HG02678 (cell line): ENCODE results near the gene ASB2.

Experiments
- ATAC-seq: cut with Tn5 transposase; IDR thresholded peaks from one replicate; pipeline ENCODE4 v1.9.1; 2021; ENCODE audit warnings: mild to moderate bottlenecking, moderate library complexity; ENCODE audit not compliant: unreplicated experiment

Gene ASB2

GRCh38 chr14:93906341-93907329 is 69.7 kb downstream of the ASB2 start:
- ATAC-seq, result no peak

- no peak for ATAC-seq
Observed at GRCh38 chr14:93905623-93906022, 70.7 kb downstream of the ASB2 start.

GRCh38 chr14:93903342-93904184 is 72.8 kb downstream of the ASB2 start:
- no peak for ATAC-seq

GRCh38 chr14:93902619-93903307 is 73.6 kb downstream of the ASB2 start:
- ATAC-seq, result no peak

GRCh38 chr14:93901813-93902212 is 74.6 kb downstream of the ASB2 start:
- no peak for ATAC-seq

GRCh38 chr14:93898731-93899130 is 77.6 kb downstream of the ASB2 start:
- ATAC-seq, result no peak

GRCh38 chr14:93898081-93898611 is 78.2 kb downstream of the ASB2 start:
- ATAC-seq, result no peak

- no peak for ATAC-seq
Observed at GRCh38 chr14:93897476-93897845, 78.9 kb downstream of the ASB2 start.

GRCh38 chr14:93895023-93895604 is 81.3 kb downstream of the ASB2 start:
- no peak for ATAC-seq

GRCh38 chr14:93893661-93894261 is 82.6 kb downstream of the ASB2 start:
- no peak for ATAC-seq

GRCh38 chr14:93892923-93893558 is 83.3 kb downstream of the ASB2 start:
- no peak for ATAC-seq

- no peak for ATAC-seq
Observed at GRCh38 chr14:93892505-93892839, 83.9 kb downstream of the ASB2 start.

- no peak for ATAC-seq
Observed at GRCh38 chr14:93891756-93892504, 84.4 kb downstream of the ASB2 start.

- no peak for ATAC-seq
Observed at GRCh38 chr14:93889739-93890483, 86.5 kb downstream of the ASB2 start.

GRCh38 chr14:93888995-93889394 is 87.4 kb downstream of the ASB2 start:
- no peak for ATAC-seq

GRCh38 chr14:93884950-93885349 is 91.4 kb downstream of the ASB2 start:
- ATAC-seq, result no peak
